ENCODE data around the gene JPH3. TPM values are rescaled to one million over a fixed set of nuclear protein-coding genes. Genes with fewer than 3 reads are reported as not detected.

Gene JPH3
- total RNA-seq, 1 experiment from 2014 or later, result 32.7 TPM

GRCh38 chr16:87621976-87622713, 19.8 kb downstream of the JPH3 start:
- no peak overlapping the region for H3T11ph ChIP-seq (ENCODE audit: low read length)
- H3K23me2 ChIP-seq (ENCODE audit: insufficient read length, low read depth, low read length, poor library complexity, severe bottlenecking), result no peaks in the 10 kb centered on the region
- H2AFZ ChIP-seq (ENCODE audit: low read length), result no peak overlapping the region
- no peaks in the 10 kb centered on the region for H3K9me3 ChIP-seq (ENCODE audit: control insufficient read depth, low read depth, low read length)
- no peaks in the 10 kb centered on the region for H4K20me1 ChIP-seq (ENCODE audit: control insufficient read depth, insufficient read depth, insufficient read length)
- no peak overlapping the region for H2BK120ac ChIP-seq (ENCODE audit: low read depth, low read length, poor library complexity, severe bottlenecking)
- peaks cover 15 to 38% of the 10 kb centered on the region in 2 experiments for H3K4me1 Mint-ChIP-seq
- H2BK20ac ChIP-seq (ENCODE audit: low read depth, low read length, poor library complexity, severe bottlenecking), result no peak overlapping the region
- H3K9ac ChIP-seq (ENCODE audit: extremely low read depth, insufficient read length, low read length), result no peak overlapping the region
- no peak overlapping the region for H3K4ac ChIP-seq (ENCODE audit: low read depth, low read length)
- H2BK15ac ChIP-seq (ENCODE audit: low read depth, low read length), result no peak overlapping the region
- H4K91ac ChIP-seq (ENCODE audit: insufficient read length, low read depth, low read length), result no peak overlapping the region
- no peak overlapping the region for H3K4me2 ChIP-seq (ENCODE audit: insufficient read depth, insufficient read length, low read length)
- no peaks in the 10 kb centered on the region for H3K9me3 Mint-ChIP-seq
- no peak overlapping the region for H4K8ac ChIP-seq (replicated peaks; ENCODE audit: insufficient read length, low read depth, low read length)
- H3K27ac Mint-ChIP-seq, result peak overlapping the region in 1 of 3 experiments; percentile 62; a peak in 1 of 7 replicates
- no peaks in the 10 kb centered on the region for H3K79me2 ChIP-seq (ENCODE audit: insufficient read depth, low read length)
- H3K27me3 ChIP-seq (ENCODE audit: insufficient read depth, low read length), result no peaks in the 10 kb centered on the region
- peak overlapping the region in 1 of 2 experiments; percentile 9; a peak in 1 of 5 replicates for H3K4me3 Mint-ChIP-seq
- no peak overlapping the region for H3K23ac ChIP-seq (ENCODE audit: insufficient read length, low read depth, low read length)
- no peak overlapping the region for H4K5ac ChIP-seq (ENCODE audit: insufficient read length, low read depth, low read length)
- H3K4me1 ChIP-seq (ENCODE audit: insufficient read depth, low read length), result no peaks in the 10 kb centered on the region
- WGBS (ENCODE audit: extremely low coverage, insufficient read length, low lambda C conversion rate), result no CpG with 5 or more reads among the region's 15 CpGs
- H2BK5ac ChIP-seq (ENCODE audit: insufficient read length, low read length), result no peak overlapping the region
- H2BK12ac ChIP-seq (ENCODE audit: insufficient read length, low read depth, low read length), result no peak overlapping the region
- H3K27me3 Mint-ChIP-seq (ENCODE audit: low read depth), result no peaks in the 10 kb centered on the region; the same call in 1 of the 2 replicates
- H3K27ac ChIP-seq (ENCODE audit: insufficient read length, low read depth, low read length), result no peak overlapping the region
- no peaks in the 10 kb centered on the region for H3K79me1 ChIP-seq (ENCODE audit: insufficient read depth, low read depth, low read length, poor library complexity, severe bottlenecking)
- no peak for TF ChIP-seq CTCF (conservative IDR thresholded peaks at IDR 0.05)
- no peak overlapping the region for H3K56ac ChIP-seq (ENCODE audit: insufficient read length, low read depth, low read length)
- no peak overlapping the region for H3K18ac ChIP-seq (ENCODE audit: insufficient read length, low read depth, low read length)
- no peak overlapping the region; the same call in 1 of the 2 replicates for H3K14ac ChIP-seq (ENCODE audit: insufficient read depth, low read length)
- DNase-seq, result no peak
- no peak overlapping the region for H2AK5ac ChIP-seq (ENCODE audit: insufficient read length, low read length)
- no peaks in the 10 kb centered on the region for H3K36me3 Mint-ChIP-seq (ENCODE audit: insufficient read depth in 1 of 3, low read depth in 3 of 3)

Measured in H9 (cell line).